GM19239 (cell line): Measurements from ENCODE around the gene KLHL26.
"Not testable (repeated sequence)": the region's sequence is repeated elsewhere in the genome, so short reads cannot be mapped to it uniquely, and the experiment has no call there.

Experiments
- DNase-seq: peaks from one replicate; pipeline ENCODE4 v3.0.0; 2011; ENCODE audit warnings: low spot score; ENCODE audit not compliant: insufficient read length
- FAIRE-seq: peaks from 2 replicates; lab custom pipeline; 2011; peaks lifted over from hg19 to GRCh38; lab: Jason Lieb, UNC

The KLHL26 gene

GRCh38 chr19:18600692-18601397, 36.0 kb upstream of the KLHL26 start:
- FAIRE-seq, DNase-seq: not testable (repeated sequence)

DNA sequence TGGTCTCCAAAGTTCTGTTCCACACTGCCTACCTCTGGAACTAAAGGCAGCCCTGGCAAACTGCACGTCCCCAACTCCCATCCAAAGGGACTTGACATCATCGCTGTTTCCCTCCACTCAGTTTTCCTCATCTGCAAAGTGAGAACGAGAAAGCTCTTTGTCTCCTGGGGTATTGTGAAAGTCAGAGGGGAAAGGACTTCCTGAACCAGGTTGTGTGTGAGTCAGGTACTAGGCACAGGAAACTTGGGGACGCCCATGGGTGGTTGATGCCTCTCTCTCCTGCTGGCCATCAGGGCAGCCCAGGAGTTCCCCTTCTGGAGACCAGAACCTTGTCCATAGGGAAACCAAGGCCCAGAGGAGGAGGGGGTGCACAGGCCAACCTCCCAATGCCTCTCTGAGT, 35.0 kb upstream of the KLHL26 start:
- FAIRE-seq (no peak), DNase-seq (no peak)

- FAIRE-seq (no peak), DNase-seq (no peak)
Measured at GRCh38 chr19:18603255-18603957, 33.4 kb upstream of the KLHL26 start.

GRCh38 chr19:18603958-18604819, 32.6 kb upstream of the KLHL26 start:
- no peak for FAIRE-seq
- DNase-seq: no peak

GRCh38 chr19:18604820-18605159, 32.0 kb upstream of the KLHL26 start:
- DNase-seq (no peak), FAIRE-seq (no peak)

- no peak for FAIRE-seq
- DNase-seq: no peak
Measured at GRCh38 chr19:18605196-18605545, 31.7 kb upstream of the KLHL26 start.

GRCh38 chr19:18605546-18606280, 31.1 kb upstream of the KLHL26 start:
- FAIRE-seq: no peak
- no peak for DNase-seq

DNA sequence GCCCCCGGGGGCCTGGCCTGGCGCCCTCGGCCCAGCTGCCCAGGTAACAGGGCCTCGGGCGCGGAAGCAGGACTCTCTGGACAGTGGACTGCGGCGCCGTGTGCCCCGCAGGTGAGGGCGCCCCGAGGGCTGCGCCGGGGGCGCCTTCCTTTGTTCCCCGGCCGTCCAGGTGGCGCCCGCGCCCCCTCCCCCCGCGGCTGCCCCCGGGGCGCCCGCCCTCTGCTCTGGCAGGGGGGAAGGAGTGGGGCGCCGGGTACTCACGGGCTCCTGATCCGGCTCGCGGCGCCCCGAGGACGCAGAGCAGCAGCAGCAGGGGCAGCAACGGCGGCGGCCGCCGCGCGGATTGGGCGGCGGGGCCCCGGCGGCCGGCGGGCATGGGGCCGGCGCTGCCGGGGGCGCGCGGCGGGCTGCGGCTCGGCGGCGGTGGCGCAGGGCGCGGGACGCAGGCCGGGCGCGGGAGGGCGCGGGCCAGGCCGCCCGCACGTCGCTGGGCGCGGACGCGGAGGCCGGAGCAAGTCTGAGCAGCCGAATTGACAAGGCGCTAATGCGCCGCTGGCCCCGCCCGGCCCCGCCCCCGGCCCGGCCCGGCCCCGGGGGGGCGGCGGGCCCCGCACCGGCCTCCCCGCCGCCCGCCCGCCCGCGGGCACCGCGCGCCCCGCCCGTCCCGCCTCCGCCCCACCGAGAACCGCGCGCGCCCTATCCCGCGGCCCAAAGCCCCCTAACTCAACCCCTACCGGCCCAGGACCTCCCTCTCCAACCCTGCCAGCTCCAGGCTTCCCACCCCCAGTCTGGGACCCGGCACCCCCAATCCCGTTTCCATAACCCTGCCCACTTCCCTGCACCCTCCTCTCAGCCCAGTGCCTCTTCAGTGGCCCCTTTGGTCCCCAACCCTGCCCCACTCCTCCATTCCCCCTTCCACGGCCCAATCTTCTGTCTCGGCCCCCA, 30.3 kb upstream of the KLHL26 start, which contains the start of gene CRLF1:
CRLF1 (minus strand) TSS at position 519 of the 945 bp plus-strand sequence; CDS start at position 376, 143 bp downstream.
- FAIRE-seq (no peak), DNase-seq (no peak)

GRCh38 chr19:18607226-18608101, 29.4 kb upstream of the KLHL26 start:
- DNase-seq (no peak), FAIRE-seq (no peak)

- no peak for DNase-seq
- no peak for FAIRE-seq
Measured at GRCh38 chr19:18608102-18608804, 28.6 kb upstream of the KLHL26 start.

DNA sequence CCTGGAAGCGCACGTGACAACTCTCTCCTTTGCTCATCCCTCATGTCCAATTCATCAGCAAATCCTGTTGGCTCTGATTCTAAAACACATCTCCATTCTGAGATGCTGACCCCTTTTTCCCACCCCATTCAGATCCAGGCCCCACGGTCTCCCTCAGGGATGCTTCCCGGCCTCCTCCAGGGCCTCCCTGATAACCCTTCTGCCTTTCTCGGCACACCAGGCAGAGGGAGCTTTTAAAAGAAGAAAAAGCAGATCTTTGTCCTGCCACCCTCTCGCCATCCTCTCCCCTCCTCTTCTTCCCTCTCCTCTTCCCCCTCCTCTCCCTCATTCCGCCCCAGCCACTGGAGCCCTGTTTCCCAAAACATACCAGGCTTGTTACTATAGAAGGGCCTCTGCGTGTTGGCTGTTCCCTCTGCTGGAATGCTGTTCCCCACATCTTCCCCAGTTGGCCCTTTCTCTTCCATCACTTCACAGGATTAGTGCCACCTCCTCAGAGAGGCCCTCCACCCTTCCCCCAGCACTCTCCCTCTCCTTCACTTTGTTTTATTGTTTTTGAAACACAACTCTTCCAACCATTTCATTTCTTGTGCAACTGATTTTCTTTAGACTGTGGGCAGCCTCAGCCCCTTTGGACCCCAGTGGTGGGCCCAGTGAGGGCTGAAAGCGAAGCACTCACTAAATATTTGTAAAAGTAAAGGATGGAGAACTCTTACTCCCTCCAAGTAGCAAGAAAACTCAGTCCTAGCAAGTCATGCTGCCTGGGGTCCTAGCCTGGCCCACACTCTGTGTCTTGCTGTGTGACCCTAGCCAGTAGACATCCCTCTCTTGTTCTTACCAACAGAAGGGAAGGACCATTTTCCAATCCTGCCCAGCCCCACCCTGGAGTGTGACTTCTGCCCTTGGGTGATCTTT, 27.8 kb upstream of the KLHL26 start:
- FAIRE-seq (no peak), DNase-seq (no peak)

DNA sequence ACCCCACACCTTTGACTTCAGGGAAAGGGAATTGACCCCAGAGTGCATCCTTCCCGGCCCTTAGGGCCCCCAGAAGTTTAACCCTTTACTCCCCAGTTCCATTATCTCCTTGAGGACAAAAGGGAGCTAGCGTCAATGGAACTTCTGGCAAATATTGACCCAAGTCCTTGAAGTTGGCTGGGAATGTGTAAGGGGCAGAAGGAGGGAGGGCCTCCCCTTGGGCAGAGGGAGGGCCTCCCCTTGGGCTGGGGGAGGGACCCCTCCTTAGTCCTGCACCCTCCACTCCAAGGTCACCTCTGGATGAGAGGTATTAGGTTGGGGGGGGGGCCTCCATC, 27.1 kb upstream of the KLHL26 start:
- no peak for FAIRE-seq

GRCh38 chr19:18610245-18610555, 26.6 kb upstream of the KLHL26 start:
- DNase-seq (no peak), FAIRE-seq (no peak)

More for the DNA sequence above, 27.1 kb upstream of the KLHL26 start:
- DNase-seq: no peak

DNA sequence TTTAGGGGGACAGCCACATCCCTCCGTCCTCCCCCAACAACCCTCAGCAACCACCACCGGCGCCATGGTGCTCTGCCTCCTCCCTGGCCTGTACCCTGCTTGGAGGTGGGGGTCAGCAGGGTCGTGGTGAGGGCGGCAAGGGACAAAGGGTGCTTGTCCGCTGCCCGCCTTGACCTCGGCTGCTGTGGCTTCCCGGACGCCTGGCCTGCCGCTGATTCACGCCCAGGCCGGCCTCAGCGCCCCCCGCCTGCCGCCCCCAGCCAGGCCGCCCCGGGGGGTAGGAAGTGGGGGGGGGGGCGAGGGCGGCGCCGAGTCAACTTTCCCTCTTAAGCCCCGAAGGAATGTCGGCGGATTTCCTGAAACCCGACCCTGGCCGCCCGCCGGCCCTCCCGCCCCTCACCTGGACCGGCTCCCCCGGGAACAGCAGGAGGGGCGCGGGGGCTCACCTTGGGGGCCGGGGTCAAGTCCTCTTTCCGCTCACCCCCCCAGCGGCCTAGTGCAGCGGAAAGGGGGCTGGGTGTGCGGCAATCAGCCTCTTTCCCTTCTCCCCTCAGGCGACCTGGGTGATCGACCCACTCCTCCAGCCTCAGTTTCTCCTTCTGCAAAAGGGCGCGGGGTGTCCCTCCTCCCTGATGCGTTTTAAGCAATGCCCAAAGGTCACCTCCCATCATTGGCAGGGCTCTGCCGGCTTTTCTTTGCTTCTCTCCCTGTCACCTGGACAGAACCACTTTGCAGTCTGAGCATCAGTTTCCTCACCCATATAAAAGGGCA, 26.1 kb upstream of the KLHL26 start:
- DNase-seq (no peak), FAIRE-seq (no peak)

- DNase-seq (no peak), FAIRE-seq (no peak)
Measured at GRCh38 chr19:18611327-18612050, 25.3 kb upstream of the KLHL26 start.
